Measurements from ENCODE around the gene SYF2. TPM values are rescaled to one million over a fixed set of nuclear protein-coding genes. Genes with fewer than 3 reads are reported as not detected.

Gene SYF2
- total and polyA plus RNA-seq, 2 of the 4 experiments (the other 2 are of a cell fraction): 8.6 to 19.5 TPM

GRCh38 chr1:25194572-25195020, 37.7 kb downstream of the SYF2 start:
- Histone ChIP-seq H2BK5ac (ENCODE audit: low read depth, low read length, poor library complexity, severe bottlenecking) (no peak overlapping the region), H2AK5ac (ENCODE audit: low read depth, low read length) (no peak overlapping the region), H3K56ac (ENCODE audit: extremely low read depth, insufficient read depth, low read length) (no peak overlapping the region), H3K4me1 (ENCODE audit: control insufficient read depth, insufficient read depth, low read length) (no peaks in the 10 kb centered on the region; the same call in 1 of the 2 replicates), H2BK20ac (ENCODE audit: low read depth, low read length) (no peak overlapping the region), H2BK120ac (ENCODE audit: low read depth, low read length) (no peak overlapping the region), H3K79me1 (ENCODE audit: low read depth in 1 of 2, low read length in 2 of 2) (no peaks in the 10 kb centered on the region), H2AK9ac (replicated peaks; ENCODE audit: low read depth, low read length, poor library complexity) (peak overlapping the region; percentile 68), H2AFZ (replicated peaks; ENCODE audit: low read length, poor library complexity) (peak overlapping the region; percentile 8), H4K91ac (ENCODE audit: insufficient read depth, low read depth, low read length) (no peak overlapping the region), H3K23ac (ENCODE audit: low read depth, low read length) (no peak overlapping the region), H3K18ac (ENCODE audit: low read depth, low read length) (no peak overlapping the region), H3K9me3 (ENCODE audit: control insufficient read depth, insufficient read depth, low read length) (no peaks in the 10 kb centered on the region), H3K4me2 (ENCODE audit: low read depth, low read length) (no peak overlapping the region), H4K5ac (ENCODE audit: low read depth, low read length) (no peak overlapping the region), H4K20me1 (ENCODE audit: insufficient read depth, low read length) (no peaks in the 10 kb centered on the region), H4K8ac (ENCODE audit: low read depth in 2 of 2, low read length in 2 of 2) (no peak overlapping the region), H3K36me3 (ENCODE audit: control insufficient read depth, insufficient read depth, low read length) (no peaks in the 10 kb centered on the region), H3K4ac (ENCODE audit: low read depth, low read length) (no peak overlapping the region), H3K14ac (replicated peaks; ENCODE audit: low read depth, low read length) (no peak overlapping the region), H3K4me3 (ENCODE audit: insufficient read depth, low read depth, low read length) (no peak overlapping the region), H3K27ac (ENCODE audit: insufficient read depth, low read length) (no peak overlapping the region), H2BK15ac (ENCODE audit: low read depth, low read length) (no peak overlapping the region), H3K27me3 (ENCODE audit: control insufficient read depth, insufficient read depth, low read length) (peaks cover 66% of the 10 kb centered on the region), H3K9me1 (ENCODE audit: insufficient read depth, low read length) (no peaks in the 10 kb centered on the region), H3K9ac (ENCODE audit: low read depth, low read length) (no peak overlapping the region)
- in situ Hi-C loops (cut with MboI; ENCODE audit: low sequenced_read_pairs): no loop called here
- no peak; the same call in 1 of the 2 replicates for ATAC-seq (ENCODE audit: low read depth)
- TF ChIP-seq RFX5 (IDR thresholded peaks at IDR 0.05; ENCODE audit: low read depth, low read length) (no peak), ELK1 (IDR thresholded peaks at IDR 0.05; ENCODE audit: borderline replicate concordance, low read depth, low read length) (no peak), CHD1 (IDR thresholded peaks at IDR 0.05; ENCODE audit: low read depth, low read length) (no peak), BHLHE40 (IDR thresholded peaks at IDR 0.05; ENCODE audit: low read depth, low read length) (no peak), POLR2A (IDR thresholded peaks at IDR 0.05; ENCODE audit: low read depth, low read length) (no peak), SMC3 (IDR thresholded peaks at IDR 0.05; ENCODE audit: low read depth, low read length) (no peak), FOS (IDR thresholded peaks at IDR 0.05; ENCODE audit: low read depth, low read length) (no peak), MXI1 (IDR thresholded peaks at IDR 0.05; ENCODE audit: borderline replicate concordance, low read depth, low read length) (no peak), MAZ (IDR thresholded peaks at IDR 0.05; ENCODE audit: borderline replicate concordance, low read depth, low read length) (no peak), CEBPB (IDR thresholded peaks at IDR 0.05; ENCODE audit: low read depth, low read length) (no peak), MAFK (IDR thresholded peaks at IDR 0.05; ENCODE audit: low read depth, low read length) (no peak), CTCF (conservative IDR thresholded peaks at IDR 0.05; ENCODE audit: low read depth, low read length) (no peak)
- POLR2A ChIA-PET (ENCODE audit: unreplicated experiment): no interaction called here
- 58% methylated on average over 10 of the region's 17 CpGs; no CpG with 5 or more reads in 1 of the 2 experiments for whole genome bisulfite sequencing, 2 experiments (ENCODE audit: extremely low coverage in 2 of 2, insufficient read length in 1 of 2)
- DNase-seq: no peak
- no TSS peak for BruUV-seq (replicated peaks)
- CTCF ChIA-PET: interaction anchor here (1.2 kb wide), 1 partner anchor 10 kb away, joined by 3 read pairs; no protein-coding TSS in a partner anchor
- dilution Hi-C loops (cut with HindIII; ENCODE audit: low sequenced_read_pairs, unreplicated experiment): no loop called here
- intact Hi-C loops (cut with micrococcal nuclease): no loop called here
